DND-41 (cell line): ENCODE results near the gene PARL.

ENCODE experiments used
- EZH2 ChIP-seq: IDR thresholded peaks from 3 replicates; pipeline ENCODE4 v1.6.1; 2012; ENCODE audit warnings: borderline replicate concordance, low read depth, mild to moderate bottlenecking, moderate library complexity, low read length, inconsistent platforms; ENCODE audit not compliant: severe bottlenecking
- TF ChIP-seq, protein P1 (sequence below): IDR thresholded peaks from 2 replicates; pipeline ENCODE4 v1.5.1; 2012; ENCODE audit warnings: borderline replicate concordance, low read length, moderate library complexity, mild to moderate bottlenecking; ENCODE audit not compliant: poor library complexity, severe bottlenecking; ENCODE audit errors: extremely low read depth

DNA sequence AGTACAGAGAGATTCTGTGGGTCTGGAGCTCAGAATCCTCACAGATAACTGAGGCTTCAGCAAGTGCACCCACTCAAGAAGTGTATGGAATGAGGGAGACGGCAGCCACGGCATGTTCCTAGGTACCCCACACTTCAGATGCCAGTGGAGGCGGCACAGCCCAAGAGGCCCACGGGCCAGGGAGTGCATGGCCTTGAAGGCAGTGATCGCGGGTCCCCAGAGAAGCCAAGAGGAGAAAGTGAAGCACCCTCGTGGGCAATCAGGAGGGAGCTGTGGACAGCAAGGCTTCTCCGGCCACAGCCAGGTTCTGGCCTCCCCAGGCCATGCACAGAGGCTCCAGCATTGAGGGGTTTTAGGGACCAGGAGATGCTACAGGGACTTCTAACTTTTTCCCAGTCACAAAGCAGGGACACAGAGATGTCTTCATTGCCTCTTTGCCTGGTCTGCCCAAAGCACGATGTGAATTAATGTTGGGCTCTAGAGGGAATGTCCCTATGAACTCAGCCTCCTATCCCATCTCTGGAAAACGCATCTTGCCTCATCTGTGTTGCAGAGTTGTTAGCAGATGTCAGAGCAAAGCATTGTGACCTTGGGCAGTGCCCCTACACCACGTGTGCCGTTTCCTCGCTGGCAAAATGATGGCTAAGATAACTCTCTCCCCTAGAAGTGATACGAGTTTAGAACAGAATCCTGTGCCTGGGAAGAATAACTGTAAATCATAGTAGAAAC is 56.7 kb downstream of the PARL start:
- TF ChIP-seq, protein P1, sequence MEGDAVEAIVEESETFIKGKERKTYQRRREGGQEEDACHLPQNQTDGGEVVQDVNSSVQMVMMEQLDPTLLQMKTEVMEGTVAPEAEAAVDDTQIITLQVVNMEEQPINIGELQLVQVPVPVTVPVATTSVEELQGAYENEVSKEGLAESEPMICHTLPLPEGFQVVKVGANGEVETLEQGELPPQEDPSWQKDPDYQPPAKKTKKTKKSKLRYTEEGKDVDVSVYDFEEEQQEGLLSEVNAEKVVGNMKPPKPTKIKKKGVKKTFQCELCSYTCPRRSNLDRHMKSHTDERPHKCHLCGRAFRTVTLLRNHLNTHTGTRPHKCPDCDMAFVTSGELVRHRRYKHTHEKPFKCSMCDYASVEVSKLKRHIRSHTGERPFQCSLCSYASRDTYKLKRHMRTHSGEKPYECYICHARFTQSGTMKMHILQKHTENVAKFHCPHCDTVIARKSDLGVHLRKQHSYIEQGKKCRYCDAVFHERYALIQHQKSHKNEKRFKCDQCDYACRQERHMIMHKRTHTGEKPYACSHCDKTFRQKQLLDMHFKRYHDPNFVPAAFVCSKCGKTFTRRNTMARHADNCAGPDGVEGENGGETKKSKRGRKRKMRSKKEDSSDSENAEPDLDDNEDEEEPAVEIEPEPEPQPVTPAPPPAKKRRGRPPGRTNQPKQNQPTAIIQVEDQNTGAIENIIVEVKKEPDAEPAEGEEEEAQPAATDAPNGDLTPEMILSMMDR, result no peak
- no peak for TF ChIP-seq EZH2
